CD14-positive monocyte (primary cell): ENCODE measurements around the gene STARD3. TPM values are rescaled to one million over a fixed set of nuclear protein-coding genes. Genes with fewer than 3 reads are reported as not detected.

Experiments used
- DNase-seq, 3 donors: peaks; one replicate each; pipeline ENCODE4 v3.0.0-alpha.2; 2011 to 2022
- H2AFZ ChIP-seq: 2 replicates; pipeline ENCODE4 v1.6.0; 2012; ENCODE audit warnings: mild to moderate bottlenecking, low read depth, low read length, inconsistent platforms; ENCODE audit not compliant: insufficient read depth, poor library complexity, severe bottlenecking
- H3K27ac ChIP-seq, 2 donors: 1 replicate in 1 of 2; 2 replicates in 1 of 2; pipeline ENCODE4 v1.5.1; 2012 to 2013; ENCODE audit warnings: low read length in 2 of 2, control low read depth in 1 of 2, inconsistent platforms in 1 of 2, low read depth in 1 of 2, mild to moderate bottlenecking in 1 of 2
- H3K27me3 ChIP-seq, 2 donors: one replicate each; pipeline versions ENCODE4 v1.6.0 to v1.6.1; 2011 to 2013; ENCODE audit warnings: low read length in 2 of 2; ENCODE audit not compliant: control insufficient read depth in 2 of 2, insufficient read depth in 2 of 2
- H3K36me3 ChIP-seq, 2 donors: replicated peaks in 1 of 2; 1 replicate in 1 of 2; 2 replicates in 1 of 2; pipeline versions ENCODE4 v1.5.1 to v1.6.1; 2012 to 2013; ENCODE audit warnings: low read length in 2 of 2, control low read depth in 1 of 2, inconsistent platforms in 1 of 2, mild to moderate bottlenecking in 1 of 2; ENCODE audit not compliant: insufficient read depth in 2 of 2, control insufficient read depth in 1 of 2
- H3K4me1 ChIP-seq, 2 donors: 1 replicate in 1 of 2; 2 replicates in 1 of 2; pipeline versions ENCODE4 v1.5.1 to v1.6.1; 2012 to 2013; ENCODE audit warnings: low read length in 2 of 2, control low read depth in 1 of 2, inconsistent platforms in 1 of 2, mild to moderate bottlenecking in 1 of 2, moderate library complexity in 1 of 2; ENCODE audit not compliant: insufficient read depth in 2 of 2, control insufficient read depth in 1 of 2
- H3K4me2 ChIP-seq: replicated peaks from 2 replicates; pipeline ENCODE3; 2012; ENCODE audit warnings: low read length, moderate library complexity, mild to moderate bottlenecking; ENCODE audit not compliant: poor library complexity, severe bottlenecking; ENCODE audit errors: extremely low read depth
- H3K4me3 ChIP-seq, 3 experiments: fragments of 200-600 bp in 1 of 3; sonication (generic) in 1 of 3; replicated peaks in 1 of 3; 1 replicate in 2 of 3; 2 replicates in 1 of 3; pipeline ENCODE4 v1.5.1; 2011 to 2013; ENCODE audit warnings: low read length in 3 of 3, mild to moderate bottlenecking in 3 of 3, control low read depth in 2 of 3, low read depth in 2 of 3, inconsistent platforms in 1 of 3, moderate library complexity in 1 of 3
- H3K79me2 ChIP-seq: 2 replicates; pipeline ENCODE4 v1.6.0; 2012; ENCODE audit warnings: mild to moderate bottlenecking, control low read depth, inconsistent platforms, low read length, moderate library complexity; ENCODE audit not compliant: insufficient read depth
- H3K9ac ChIP-seq: 2 replicates; pipeline ENCODE4 v1.6.0; 2017; ENCODE audit warnings: low read length, mild to moderate bottlenecking; ENCODE audit not compliant: insufficient read depth, poor library complexity, severe bottlenecking
- H3K9me3 ChIP-seq, 2 donors: replicated peaks in 1 of 2; 1 replicate in 1 of 2; 2 replicates in 1 of 2; pipeline versions ENCODE4 v1.5.1 to v1.6.1; 2012 to 2013; ENCODE audit warnings: low read length in 2 of 2, control low read depth in 1 of 2; ENCODE audit not compliant: control insufficient read depth in 1 of 2, insufficient read depth in 1 of 2
- H4K20me1 ChIP-seq: 2 replicates; pipeline ENCODE4 v1.6.0; 2012; ENCODE audit warnings: mild to moderate bottlenecking, low read length, control low read depth, moderate library complexity; ENCODE audit not compliant: insufficient read depth
- H3K27ac Mint-ChIP-seq, 7 donors: one replicate each; pipeline ENCODE4 v1.8.0; 2020; ENCODE audit warnings: mild to moderate bottlenecking in 7 of 7, mixed read lengths in 7 of 7, moderate library complexity in 6 of 7, inconsistent platforms in 2 of 7
- H3K27me3 Mint-ChIP-seq, 3 donors: one replicate each; pipeline ENCODE4 v1.8.0; 2021 to 2022; ENCODE audit warnings: low read depth in 3 of 3, mild to moderate bottlenecking in 3 of 3, mixed read lengths in 3 of 3, moderate library complexity in 3 of 3, inconsistent platforms in 1 of 3
- H3K36me3 Mint-ChIP-seq, 2 donors: one replicate each; pipeline ENCODE4 v1.8.0; 2020; ENCODE audit warnings: mixed read lengths in 2 of 2, inconsistent platforms in 1 of 2, mild to moderate bottlenecking in 1 of 2
- H3K4me1 Mint-ChIP-seq: one replicate; pipeline ENCODE4 v1.8.0; 2020; ENCODE audit warnings: mild to moderate bottlenecking, mixed read lengths
- H3K4me3 Mint-ChIP-seq, 2 donors: one replicate each; pipeline ENCODE4 v1.8.0; 2020; ENCODE audit warnings: mild to moderate bottlenecking in 2 of 2, mixed read lengths in 2 of 2, moderate library complexity in 1 of 2
- H3K9me3 Mint-ChIP-seq, 7 donors: one replicate each; pipeline ENCODE4 v1.8.0; 2020 to 2022; ENCODE audit warnings: mixed read lengths in 7 of 7, mild to moderate bottlenecking in 6 of 7, moderate library complexity in 6 of 7, inconsistent platforms in 2 of 7
- CTCF ChIP-seq: fragments of 200-600 bp; IDR thresholded peaks from one replicate; pipeline ENCODE4 v1.8.0; 2022; ENCODE audit warnings: antibody characterized with exemption, mild to moderate bottlenecking
- WGBS: methylation state at CpG from one replicate; pipeline ENCODE4 v1.1.5; 2013; ENCODE audit warnings: missing lambda C conversion rate; ENCODE audit not compliant: insufficient coverage; 5-methylcytosine and 5-hydroxymethylcytosine counted together
- intact Hi-C, 2 donors: fragments of 100-400 bp; cut with micrococcal nuclease; formaldehyde crosslinking; loops; one replicate each; pipeline versions ENCODE4 v1.15.0 to v1.15.1; 2023
- polyA plus RNA-seq, 3 donors: library from polyadenylated mRNA; depleted of rRNA in 1 of 3; unstranded in 2 of 3; stranded (reverse) in 1 of 3; fragments of 300-500 nt in 2 of 3; fragments of >200 nt in 1 of 3; fragmentation: Illumina TruSeq in 2 of 3; gene quantifications; 1 replicate in 2 of 3; 2 replicates in 1 of 3; pipeline ENCODE4 v1.2.3, GENCODE V29; 2012 to 2021

Gene STARD3
- polyA plus RNA-seq, 3 donors, result 35.1 to 114 (median 45.3) TPM

- no peak overlapping the region for H3K4me2 ChIP-seq
- no peak overlapping the region for H3K27ac Mint-ChIP-seq
- H3K4me1 ChIP-seq, result peaks cover 5 to 10% of the 10 kb centered on the region in 2 donors
- H2AFZ ChIP-seq, result no peak overlapping the region
- no peak for TF ChIP-seq CTCF
- peaks cover 13 to 33% (median 29%) of the 10 kb centered on the region in 3 donors for H3K27me3 Mint-ChIP-seq
- intact Hi-C loops, result no loop called here
- H3K27me3 ChIP-seq, result peaks cover 0 to 19% of the 10 kb centered on the region in 2 donors
- no peak overlapping the region for H3K4me3 Mint-ChIP-seq
- peaks cover 22% of the 10 kb centered on the region for H3K4me1 Mint-ChIP-seq
- no peak overlapping the region for H3K9ac ChIP-seq
- H4K20me1 ChIP-seq, result no peaks in the 10 kb centered on the region
- peaks cover 0 to 3% of the 10 kb centered on the region in 2 donors for H3K36me3 ChIP-seq
- H3K9me3 Mint-ChIP-seq, result peaks cover 0 to 2% (median 0%) of the 10 kb centered on the region in 7 donors
- no peaks in the 10 kb centered on the region for H3K79me2 ChIP-seq
- DNase-seq, result no peak
- peaks cover 17 to 20% of the 10 kb centered on the region in 2 donors for H3K36me3 Mint-ChIP-seq
- no peak overlapping the region for H3K27ac ChIP-seq
- no peaks in the 10 kb centered on the region for H3K9me3 ChIP-seq
- 70% methylated on average over 9 of the region's 11 CpGs for WGBS
- H3K4me3 ChIP-seq, result no peak overlapping the region
Measured at GRCh38 chr17:39674702-39675389, 37.9 kb downstream of the STARD3 start.

- peaks cover 0 to 12% of the 10 kb centered on the region in 2 donors for H3K27me3 ChIP-seq
- H4K20me1 ChIP-seq, result no peaks in the 10 kb centered on the region
- H3K4me3 ChIP-seq, result no peak overlapping the region
- no peaks in the 10 kb centered on the region for H3K9me3 ChIP-seq
- DNase-seq, result no peak
- peaks cover 11 to 14% of the 10 kb centered on the region in 2 donors for H3K4me1 ChIP-seq
- peaks cover 0 to 3% of the 10 kb centered on the region in 2 donors for H3K36me3 ChIP-seq
- no peak for TF ChIP-seq CTCF
- peaks cover 0 to 2% (median 0%) of the 10 kb centered on the region in 7 donors for H3K9me3 Mint-ChIP-seq
- peaks cover 13 to 26% (median 24%) of the 10 kb centered on the region in 3 donors for H3K27me3 Mint-ChIP-seq
- H3K4me1 Mint-ChIP-seq, result peaks cover 29% of the 10 kb centered on the region
- H3K4me2 ChIP-seq, result no peak overlapping the region
- no peak overlapping the region for H2AFZ ChIP-seq
- intact Hi-C loops, result no loop called here
- no peak overlapping the region for H3K27ac ChIP-seq
- H3K9ac ChIP-seq, result no peak overlapping the region
- peaks cover 22 to 25% of the 10 kb centered on the region in 2 donors for H3K36me3 Mint-ChIP-seq
- 78% methylated on average over 9 of the region's 10 CpGs for WGBS
- H3K4me3 Mint-ChIP-seq, result no peak overlapping the region
- no peaks in the 10 kb centered on the region for H3K79me2 ChIP-seq
- H3K27ac Mint-ChIP-seq, result no peak overlapping the region
Measured at GRCh38 chr17:39675390-39676082, 38.6 kb downstream of the STARD3 start.
